ENCODE results near the gene FOXE1.

GRCh38 chr9:97861148-97861475, 8.1 kb downstream of the FOXE1 start:
- no peak for TF ChIP-seq CTCF (conservative IDR thresholded peaks at IDR 0.05 in 1 of 2, IDR thresholded peaks at IDR 0.05 in 1 of 2; ENCODE audit: low read depth in 1 of 2, low read length in 2 of 2)
- no peak for TF ChIP-seq EZH2 (IDR thresholded peaks at IDR 0.05; ENCODE audit: low read length, missing control alignments)

Measured in fibroblast of lung (primary cell).